Fibroblast of villous mesenchyme (primary cell): ENCODE measurements around the gene CX3CR1. TPM values are rescaled to one million over a fixed set of nuclear protein-coding genes. Genes with fewer than 3 reads are reported as not detected.

Experiments used
- DNase-seq: peaks from one replicate; pipeline ENCODE4 v3.0.0-alpha.2; 2010; ENCODE audit warnings: low read depth
- H3K4me3 ChIP-seq: 2 replicates; pipeline ENCODE4 v1.5.1; 2011; ENCODE audit warnings: low read depth, mild to moderate bottlenecking, low read length
- total RNA-seq: library from RNA; depleted of rRNA; stranded (reverse); fragments of >200 nt; gene quantifications from 2 replicates; pipeline ENCODE4 v1.2.3, GENCODE V29; 2012
- TF ChIP-seq, protein P1 (sequence below): IDR thresholded peaks from 2 replicates; pipeline ENCODE4 v1.5.1; 2012; ENCODE audit warnings: low read depth, mild to moderate bottlenecking, low read length; ENCODE audit not compliant: insufficient read depth

The CX3CR1 gene
- total RNA-seq, 1 donor = not detected

DNA sequence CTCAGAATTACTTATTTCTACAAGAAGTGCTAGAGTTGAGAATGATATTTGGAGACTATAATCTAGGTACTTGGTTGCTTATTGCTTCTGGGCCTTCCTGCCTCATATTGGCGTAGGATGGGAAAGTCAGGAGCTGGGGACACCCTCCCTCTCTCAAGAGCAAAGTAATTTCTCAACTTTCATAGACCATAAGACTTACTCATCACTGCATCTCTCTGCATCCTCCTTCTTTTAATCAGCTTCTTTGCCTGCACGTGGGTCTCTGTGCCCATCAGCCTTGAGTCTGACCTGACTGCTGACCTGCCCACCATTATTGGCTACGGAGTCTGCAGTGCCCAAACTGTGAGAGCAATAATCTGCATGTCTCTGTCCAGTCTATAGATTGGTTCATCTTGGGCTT lies 60.1 kb downstream of the CX3CR1 start:
- TF ChIP-seq, protein P1, sequence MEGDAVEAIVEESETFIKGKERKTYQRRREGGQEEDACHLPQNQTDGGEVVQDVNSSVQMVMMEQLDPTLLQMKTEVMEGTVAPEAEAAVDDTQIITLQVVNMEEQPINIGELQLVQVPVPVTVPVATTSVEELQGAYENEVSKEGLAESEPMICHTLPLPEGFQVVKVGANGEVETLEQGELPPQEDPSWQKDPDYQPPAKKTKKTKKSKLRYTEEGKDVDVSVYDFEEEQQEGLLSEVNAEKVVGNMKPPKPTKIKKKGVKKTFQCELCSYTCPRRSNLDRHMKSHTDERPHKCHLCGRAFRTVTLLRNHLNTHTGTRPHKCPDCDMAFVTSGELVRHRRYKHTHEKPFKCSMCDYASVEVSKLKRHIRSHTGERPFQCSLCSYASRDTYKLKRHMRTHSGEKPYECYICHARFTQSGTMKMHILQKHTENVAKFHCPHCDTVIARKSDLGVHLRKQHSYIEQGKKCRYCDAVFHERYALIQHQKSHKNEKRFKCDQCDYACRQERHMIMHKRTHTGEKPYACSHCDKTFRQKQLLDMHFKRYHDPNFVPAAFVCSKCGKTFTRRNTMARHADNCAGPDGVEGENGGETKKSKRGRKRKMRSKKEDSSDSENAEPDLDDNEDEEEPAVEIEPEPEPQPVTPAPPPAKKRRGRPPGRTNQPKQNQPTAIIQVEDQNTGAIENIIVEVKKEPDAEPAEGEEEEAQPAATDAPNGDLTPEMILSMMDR = no peak
- no peak for DNase-seq
- H3K4me3 ChIP-seq = no peak overlapping the region

DNA sequence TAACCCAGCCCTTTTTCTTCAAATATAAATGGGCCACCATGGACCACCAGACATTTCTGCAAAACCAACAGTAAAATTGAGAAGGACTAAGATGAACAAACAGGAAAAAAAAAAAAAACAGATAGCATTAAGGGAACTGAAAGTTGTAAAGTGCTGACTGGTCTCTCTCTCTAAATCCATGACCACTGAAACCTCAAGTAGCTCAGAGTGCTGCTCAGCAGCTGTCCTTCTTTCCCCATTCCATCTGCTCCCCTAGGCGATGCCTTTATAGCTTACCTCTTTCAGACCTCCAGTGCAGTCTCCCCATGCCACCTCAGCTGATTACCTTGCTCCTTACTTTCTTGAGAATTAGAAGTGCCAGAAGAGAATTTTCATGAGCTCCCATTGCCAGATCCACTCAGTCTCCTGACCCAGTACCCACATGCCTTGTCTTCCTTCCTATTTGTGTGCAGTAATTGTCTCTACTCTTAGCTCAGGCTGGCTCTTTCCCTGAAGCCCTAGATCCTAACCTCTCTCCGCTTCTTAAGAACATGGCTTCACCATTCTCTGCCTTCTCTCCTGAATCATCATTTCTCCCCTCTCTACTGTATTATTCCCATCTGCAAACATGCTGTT lies 63.6 kb downstream of the CX3CR1 start:
- H3K4me3 ChIP-seq = no peak overlapping the region
- TF ChIP-seq, protein P1 = no peak
- no peak for DNase-seq

DNA sequence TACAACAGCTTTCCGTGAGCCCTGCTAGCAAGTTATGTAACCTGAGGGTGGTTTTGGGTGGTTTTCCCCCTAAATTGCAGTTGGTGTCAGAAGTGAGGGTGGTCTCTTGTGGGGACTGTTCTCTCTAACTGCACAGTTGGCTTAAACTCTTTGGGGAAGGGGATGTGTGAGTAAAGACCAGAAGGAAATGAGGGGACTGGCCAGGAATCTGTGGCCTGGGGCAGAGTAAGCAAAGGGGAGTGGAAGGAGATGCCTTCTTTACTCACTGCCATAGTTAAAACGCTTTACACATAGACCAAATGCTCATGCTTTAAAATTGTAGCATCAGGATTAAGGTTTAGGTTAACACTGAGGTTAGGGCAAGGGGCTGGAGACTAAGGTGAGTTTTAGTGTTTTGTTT lies 66.2 kb downstream of the CX3CR1 start:
- no peak for DNase-seq

More for the DNA sequence above, 66.2 kb downstream of the CX3CR1 start:
- TF ChIP-seq, protein P1 = no peak
- H3K4me3 ChIP-seq = no peak overlapping the region

Other genes starting within 250 kb of the CX3CR1 start
- under 0.01 TPM in 2 replicates for gene SCN11A, start 228.1 kb downstream of the CX3CR1 start, total RNA-seq
- gene WDR48, start 228.0 kb downstream of the CX3CR1 start, total RNA-seq = 19.6 and 30.2 TPM in 2 replicates
- 44.9 and 50.9 TPM in 2 replicates for gene GORASP1, start 172.4 kb downstream of the CX3CR1 start, total RNA-seq
- gene TTC21A, start 172.4 kb downstream of the CX3CR1 start, total RNA-seq = 3.5 and 3.9 TPM in 2 replicates
- gene CSRNP1, start 126.4 kb downstream of the CX3CR1 start, total RNA-seq = 16.8 and 20.7 TPM in 2 replicates
- gene XIRP1, start 87.4 kb downstream of the CX3CR1 start, total RNA-seq = under 0.01 TPM in 1 of 2 replicates, not detected in the other
- not detected in 2 replicates for gene CCR8, start 49.7 kb upstream of the CX3CR1 start, total RNA-seq
- gene SLC25A38, start 103.3 kb upstream of the CX3CR1 start, total RNA-seq = 18.4 and 22.5 TPM in 2 replicates
- 964 and 1,304 TPM in 2 replicates for gene RPSA, start 126.7 kb upstream of the CX3CR1 start, total RNA-seq
- not detected in 2 replicates for gene MOBP, start 187.6 kb upstream of the CX3CR1 start, total RNA-seq